Mucosa of rectum (tissue), 2 donors: Measurements from ENCODE around the gene SRI.
"Not testable (repeated sequence)": the region's sequence is repeated elsewhere in the genome, so short reads cannot be mapped to it uniquely, and the experiment has no call there.

Source experiments
- H3K27ac ChIP-seq, 2 donors: one replicate each; pipeline ENCODE4 v1.7.0; 2013; ENCODE audit warnings: inconsistent platforms in 2 of 2, low read depth in 2 of 2, low read length in 2 of 2
- H3K27me3 ChIP-seq, 2 donors: one replicate each; pipeline ENCODE4 v1.7.0; 2013; ENCODE audit warnings: low read length in 2 of 2; ENCODE audit not compliant: control insufficient read depth in 2 of 2, insufficient read depth in 2 of 2
- H3K36me3 ChIP-seq, 2 donors: one replicate each; pipeline ENCODE4 v1.7.0; 2013; ENCODE audit warnings: low read length in 2 of 2; ENCODE audit not compliant: control insufficient read depth in 2 of 2, insufficient read depth in 2 of 2
- H3K4me1 ChIP-seq, 2 donors: one replicate each; pipeline ENCODE4 v1.7.0; 2013; ENCODE audit warnings: low read length in 2 of 2, mild to moderate bottlenecking in 1 of 2; ENCODE audit not compliant: control insufficient read depth in 2 of 2, insufficient read depth in 2 of 2
- H3K4me3 ChIP-seq, 2 donors: one replicate each; pipeline ENCODE4 v1.7.0; 2013; ENCODE audit warnings: low read length in 2 of 2
- H3K9ac ChIP-seq, 2 donors: one replicate each; pipeline ENCODE4 v1.7.0; 2013; ENCODE audit warnings: low read length in 2 of 2, low read depth in 1 of 2, mild to moderate bottlenecking in 1 of 2
- H3K9me3 ChIP-seq, 2 donors: one replicate each; pipeline ENCODE4 v1.7.0; 2013; ENCODE audit warnings: low read length in 2 of 2; ENCODE audit not compliant: control insufficient read depth in 2 of 2
- donor health status: healthy.
- donor health status: Normal muscosa, but diverticular disease.

SRI gene

DNA sequence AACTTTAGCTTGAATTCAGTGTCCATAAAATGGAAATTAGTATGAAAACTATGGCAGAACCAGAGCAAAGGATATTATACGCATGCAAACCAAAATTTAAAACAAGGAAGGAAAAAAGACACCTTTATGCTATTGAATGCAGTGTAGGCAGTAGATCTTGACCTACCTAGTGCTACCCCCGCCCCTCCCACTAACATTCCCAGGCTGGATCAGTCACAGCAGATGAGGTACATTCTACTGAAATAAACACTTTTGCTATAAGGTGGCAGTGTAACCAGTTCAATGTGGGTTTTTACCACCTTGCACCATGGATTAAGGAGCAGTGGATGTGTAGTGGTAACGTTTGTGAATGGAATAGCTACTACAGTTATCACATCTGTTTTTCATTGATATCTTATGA lies 27.9 kb downstream of the SRI start:
- H3K9ac ChIP-seq, result no peak overlapping the region
- H3K4me3 ChIP-seq, result no peak overlapping the region
- no peak overlapping the region for H3K27ac ChIP-seq
- no peaks in the 10 kb centered on the region for H3K27me3 ChIP-seq
- no peaks in the 10 kb centered on the region for H3K9me3 ChIP-seq
- no peaks in the 10 kb centered on the region for H3K36me3 ChIP-seq
- H3K4me1 ChIP-seq, result no peaks in the 10 kb centered on the region

DNA sequence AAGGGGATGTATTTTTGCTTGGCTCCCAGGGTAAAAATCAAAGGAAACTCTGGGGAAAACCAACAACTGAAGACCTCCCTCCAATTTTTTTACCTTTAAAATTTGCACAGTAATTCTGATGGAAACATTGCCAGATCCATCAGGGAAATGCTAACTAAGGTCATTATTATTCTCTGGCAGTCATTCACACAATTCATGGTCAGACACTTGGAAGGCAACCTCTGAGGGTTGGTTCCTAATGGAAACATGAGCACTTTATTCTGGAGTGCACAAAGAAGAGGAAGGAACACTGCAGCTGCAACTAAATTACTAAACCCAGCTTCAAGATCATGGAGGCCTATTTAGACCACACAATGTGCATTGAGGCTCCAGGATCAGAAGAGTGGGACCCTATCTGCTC lies 34.2 kb downstream of the SRI start:
- no peaks in the 10 kb centered on the region for H3K27me3 ChIP-seq
- H3K36me3 ChIP-seq, result no peaks in the 10 kb centered on the region
- H3K4me1 ChIP-seq, result no peaks in the 10 kb centered on the region
- H3K4me3 ChIP-seq, result no peak overlapping the region
- no peak overlapping the region for H3K27ac ChIP-seq
- no peak overlapping the region for H3K9ac ChIP-seq
- no peaks in the 10 kb centered on the region for H3K9me3 ChIP-seq

DNA sequence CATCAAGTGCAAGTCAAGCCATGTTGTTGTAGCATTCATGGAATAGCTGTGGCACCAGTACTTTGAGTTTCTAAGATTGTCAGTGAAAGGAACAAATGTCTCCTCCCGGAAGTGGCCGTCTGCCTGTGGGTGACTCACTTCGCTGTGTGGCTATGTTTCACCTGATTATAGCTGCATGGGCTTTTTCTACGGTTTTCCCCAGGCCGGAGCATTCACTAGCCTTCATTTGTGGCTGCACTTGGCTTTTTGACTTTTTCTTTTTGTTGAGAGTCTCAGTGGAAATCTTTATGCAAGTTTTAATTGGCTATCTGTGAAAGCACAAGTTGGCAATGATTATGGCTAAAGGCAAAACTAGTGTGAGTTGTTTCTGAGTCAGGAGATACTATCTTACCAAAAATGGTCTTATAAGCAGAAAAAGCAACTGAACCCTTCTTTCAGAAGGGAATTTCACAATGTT lies 35.0 kb downstream of the SRI start:
- Histone ChIP-seq H3K27ac (no peak overlapping the region), H3K36me3 (no peaks in the 10 kb centered on the region), H3K27me3 (no peaks in the 10 kb centered on the region), H3K9ac (no peak overlapping the region), H3K4me1 (no peaks in the 10 kb centered on the region), H3K9me3 (no peaks in the 10 kb centered on the region), H3K4me3 (no peak overlapping the region)

DNA sequence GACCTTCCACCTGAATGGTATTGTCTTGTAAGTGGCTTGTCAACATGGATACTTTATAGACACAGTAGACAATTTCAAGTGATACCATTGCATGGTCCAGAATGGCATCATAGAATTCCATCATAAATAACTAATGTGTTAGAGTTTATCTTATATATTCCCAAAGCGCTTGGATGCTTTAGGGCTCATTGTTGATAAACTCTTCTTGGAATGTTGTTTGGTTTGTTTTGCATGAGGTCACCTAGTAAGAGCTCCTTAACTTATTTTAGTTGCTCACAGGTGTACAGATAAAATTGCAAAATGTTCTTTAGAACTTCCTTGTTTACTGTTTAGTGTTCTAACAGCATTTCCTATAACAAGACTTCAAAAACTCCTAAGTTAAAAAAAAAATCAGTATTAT lies 36.8 kb downstream of the SRI start:
- Histone ChIP-seq H3K9me3 (no peaks in the 10 kb centered on the region), H3K27ac (no peak overlapping the region)

DNA sequence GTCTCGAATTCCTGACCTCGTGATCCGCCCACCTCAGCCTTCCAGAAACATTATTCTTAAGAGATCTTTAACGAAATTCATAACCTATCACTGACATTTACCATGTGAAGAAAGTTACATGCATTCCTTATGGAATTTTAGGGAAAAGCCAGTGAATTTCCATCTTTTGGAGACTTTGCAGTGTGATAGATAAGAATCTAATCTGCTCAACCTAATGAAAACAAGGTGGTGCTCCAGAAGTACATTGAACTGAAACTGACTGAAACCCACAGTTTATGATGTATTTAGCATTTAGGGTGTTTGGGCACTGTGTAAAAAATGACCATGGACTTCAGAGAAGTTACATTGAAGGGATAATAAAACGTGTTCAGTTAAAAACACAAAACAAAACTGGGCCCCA lies 43.6 kb downstream of the SRI start:
- no peaks in the 10 kb centered on the region for H3K9me3 ChIP-seq
- H3K4me1 ChIP-seq, result no peaks in the 10 kb centered on the region

More for the DNA sequence above, 36.8 kb downstream of the SRI start:
- no peak overlapping the region for H3K4me3 ChIP-seq
- no peaks in the 10 kb centered on the region for H3K36me3 ChIP-seq
- H3K27me3 ChIP-seq, result no peaks in the 10 kb centered on the region
- H3K4me1 ChIP-seq, result no peaks in the 10 kb centered on the region
- H3K9ac ChIP-seq, result no peak overlapping the region

DNA sequence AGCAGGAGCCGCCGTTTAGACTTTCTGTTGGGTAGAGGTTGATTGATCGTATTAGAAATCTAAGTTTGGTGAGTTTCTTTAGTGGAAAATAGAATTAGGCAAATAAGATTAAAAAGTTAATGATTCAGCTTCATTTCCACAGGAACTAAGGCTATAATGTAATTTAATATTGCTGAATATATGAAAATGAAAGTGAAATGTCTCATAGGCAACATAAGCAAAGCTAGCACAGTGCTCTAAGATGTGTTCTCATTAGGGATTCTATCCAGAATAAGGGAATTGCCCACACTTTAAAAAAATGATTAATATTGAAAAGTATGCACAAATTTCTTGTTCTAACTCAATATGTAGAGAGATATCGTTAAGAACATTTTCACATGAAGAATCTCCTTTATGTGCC lies 47.0 kb downstream of the SRI start:
- H3K4me1 ChIP-seq, result no peaks in the 10 kb centered on the region
- no peak overlapping the region for H3K27ac ChIP-seq
- no peak overlapping the region for H3K9ac ChIP-seq
- H3K9me3 ChIP-seq, result no peaks in the 10 kb centered on the region
- H3K27me3 ChIP-seq, result no peaks in the 10 kb centered on the region
- H3K4me3 ChIP-seq, result no peak overlapping the region
- no peaks in the 10 kb centered on the region for H3K36me3 ChIP-seq

More for the DNA sequence above, 43.6 kb downstream of the SRI start:
- Histone ChIP-seq H3K27ac (no peak overlapping the region), H3K27me3 (no peaks in the 10 kb centered on the region), H3K4me3 (no peak overlapping the region), H3K36me3 (no peaks in the 10 kb centered on the region), H3K9ac (no peak overlapping the region)

DNA sequence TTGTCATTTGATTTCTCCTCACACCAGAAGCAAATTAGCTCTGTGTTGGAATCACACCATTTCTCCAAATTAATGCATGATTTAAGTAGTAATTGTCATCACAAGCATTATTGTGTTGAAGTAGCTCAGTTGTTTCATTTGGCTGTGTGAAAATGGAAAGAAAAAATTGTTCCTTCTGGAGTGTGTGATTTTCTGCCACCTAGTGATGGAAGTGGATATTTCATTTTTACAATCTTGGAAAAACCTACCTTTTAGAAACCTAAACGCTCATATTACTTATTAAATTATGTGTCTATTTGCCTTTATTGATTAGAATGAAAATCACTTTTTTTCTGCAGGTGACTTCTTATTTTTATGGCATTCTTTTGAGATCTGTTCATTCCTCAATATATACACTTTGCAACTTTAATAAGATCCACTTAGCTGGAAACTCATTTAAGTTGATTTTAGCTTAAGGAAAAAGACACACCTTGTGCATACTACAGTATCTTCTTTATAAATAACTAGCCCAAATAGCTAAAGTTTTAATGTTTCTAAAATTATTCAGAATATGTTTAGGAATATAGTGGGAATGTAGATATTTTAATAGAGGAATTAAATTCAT lies 50.0 kb downstream of the SRI start:
- H3K27ac ChIP-seq, result no peak overlapping the region
- H3K27me3 ChIP-seq, result no peaks in the 10 kb centered on the region
- no peaks in the 10 kb centered on the region for H3K4me1 ChIP-seq
- no peaks in the 10 kb centered on the region for H3K9me3 ChIP-seq
- no peak overlapping the region for H3K4me3 ChIP-seq
- H3K9ac ChIP-seq, result no peak overlapping the region
- no peaks in the 10 kb centered on the region for H3K36me3 ChIP-seq

DNA sequence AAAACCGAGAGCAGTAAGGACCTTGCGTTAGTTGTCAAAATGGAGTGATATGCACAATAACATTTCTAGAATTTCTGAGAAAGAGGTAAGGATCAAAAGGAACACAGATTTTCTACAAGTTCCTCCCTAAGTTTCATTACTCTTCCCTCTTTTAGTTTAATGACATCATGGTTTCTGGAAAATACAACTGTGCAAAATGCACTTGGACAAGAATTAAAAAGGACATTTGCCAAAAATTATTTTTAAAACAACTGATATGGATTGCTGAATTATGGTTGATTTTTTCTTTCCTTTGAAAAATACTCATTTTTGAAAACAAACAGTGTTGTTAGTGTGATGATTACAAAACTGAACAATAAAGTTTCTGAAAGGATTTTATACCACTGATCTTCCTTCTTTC lies 52.1 kb downstream of the SRI start:
- Histone ChIP-seq H3K27me3 (no peaks in the 10 kb centered on the region), H3K36me3 (no peaks in the 10 kb centered on the region), H3K9ac (no peak overlapping the region), H3K4me1 (no peaks in the 10 kb centered on the region), H3K4me3 (no peak overlapping the region), H3K27ac (no peak overlapping the region), H3K9me3 (no peaks in the 10 kb centered on the region)

DNA sequence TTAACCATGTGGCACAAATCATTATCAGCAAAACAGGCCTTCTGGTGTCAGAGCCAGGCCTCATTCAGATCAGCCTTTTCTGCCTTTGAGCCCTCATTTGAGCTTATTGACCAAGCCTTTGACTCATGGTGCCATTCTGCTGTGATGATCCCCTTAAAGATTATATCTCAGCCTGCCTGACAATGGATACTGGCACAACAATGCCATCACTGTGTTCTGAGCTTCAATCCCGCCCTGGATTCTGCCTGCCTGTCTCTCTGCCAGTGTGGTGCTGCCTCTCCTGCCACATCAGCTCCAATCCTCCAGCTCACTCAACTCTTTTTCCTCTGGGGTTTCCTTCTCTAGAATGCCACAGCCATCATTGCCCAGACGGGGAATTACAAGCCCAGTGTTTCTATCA lies 52.6 kb downstream of the SRI start:
- Histone ChIP-seq H3K27ac (no peak overlapping the region), H3K4me3 (no peak overlapping the region)

DNA sequence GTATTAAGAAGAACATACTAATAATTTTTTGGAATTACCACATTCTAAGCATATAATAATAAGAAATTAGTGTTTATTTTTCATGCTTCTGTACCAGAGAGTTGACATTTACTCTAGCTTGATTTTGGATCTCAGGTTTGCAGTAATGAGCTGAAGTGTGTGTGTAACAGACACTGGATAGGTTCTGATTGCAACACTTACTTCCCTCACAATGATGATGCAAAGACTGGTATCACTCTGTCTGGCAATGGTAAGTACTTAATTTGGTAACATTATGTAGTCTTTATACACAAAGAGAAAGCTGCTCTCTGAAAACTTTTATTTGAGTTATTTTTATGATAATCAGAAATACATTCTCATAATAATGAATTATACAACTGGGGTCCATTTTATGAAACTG lies 54.1 kb downstream of the SRI start:
- Histone ChIP-seq H3K27ac (no peak overlapping the region), H3K4me1 (no peaks in the 10 kb centered on the region), H3K36me3 (no peaks in the 10 kb centered on the region), H3K27me3 (no peaks in the 10 kb centered on the region), H3K9me3 (no peaks in the 10 kb centered on the region), H3K9ac (no peak overlapping the region), H3K4me3 (no peak overlapping the region)

More for the DNA sequence above, 52.6 kb downstream of the SRI start:
- H3K4me1 ChIP-seq, result no peaks in the 10 kb centered on the region
- H3K27me3 ChIP-seq, result no peaks in the 10 kb centered on the region
- no peak overlapping the region for H3K9ac ChIP-seq
- no peaks in the 10 kb centered on the region for H3K9me3 ChIP-seq
- no peaks in the 10 kb centered on the region for H3K36me3 ChIP-seq

DNA sequence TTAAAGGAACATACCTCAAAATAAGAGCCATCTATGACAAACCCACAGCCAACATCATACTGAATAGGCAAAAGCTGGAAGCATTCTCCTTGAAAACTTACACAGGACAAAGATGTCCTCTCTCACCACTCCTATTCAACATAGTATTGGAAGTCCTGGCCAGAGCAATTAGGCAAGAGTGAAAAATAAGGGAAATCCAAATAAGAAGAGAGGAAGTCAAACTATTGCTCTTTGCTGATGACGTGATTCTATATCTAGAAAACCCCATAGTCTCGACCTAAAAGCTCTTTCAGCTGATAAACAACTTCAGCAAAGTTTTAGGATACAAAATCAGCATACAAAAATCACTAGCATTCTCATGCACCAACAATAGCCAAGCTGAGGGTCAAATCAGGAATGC lies 60.1 kb downstream of the SRI start:
- not testable (repeated sequence) for H3K4me1 ChIP-seq, H3K9ac ChIP-seq, H3K4me3 ChIP-seq, H3K27me3 ChIP-seq, H3K27ac ChIP-seq, H3K36me3 ChIP-seq, H3K9me3 ChIP-seq
